ENCODE measurements around the gene NET1.

The NET1 gene, protein sequence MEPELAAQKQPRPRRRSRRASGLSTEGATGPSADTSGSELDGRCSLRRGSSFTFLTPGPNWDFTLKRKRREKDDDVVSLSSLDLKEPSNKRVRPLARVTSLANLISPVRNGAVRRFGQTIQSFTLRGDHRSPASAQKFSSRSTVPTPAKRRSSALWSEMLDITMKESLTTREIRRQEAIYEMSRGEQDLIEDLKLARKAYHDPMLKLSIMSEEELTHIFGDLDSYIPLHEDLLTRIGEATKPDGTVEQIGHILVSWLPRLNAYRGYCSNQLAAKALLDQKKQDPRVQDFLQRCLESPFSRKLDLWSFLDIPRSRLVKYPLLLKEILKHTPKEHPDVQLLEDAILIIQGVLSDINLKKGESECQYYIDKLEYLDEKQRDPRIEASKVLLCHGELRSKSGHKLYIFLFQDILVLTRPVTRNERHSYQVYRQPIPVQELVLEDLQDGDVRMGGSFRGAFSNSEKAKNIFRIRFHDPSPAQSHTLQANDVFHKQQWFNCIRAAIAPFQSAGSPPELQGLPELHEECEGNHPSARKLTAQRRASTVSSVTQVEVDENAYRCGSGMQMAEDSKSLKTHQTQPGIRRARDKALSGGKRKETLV

GRCh38 chr10:5412277-5412941 lies at the start of gene NET1:
NET1 (plus strand) TSS chr10:5412557; CDS start chr10:5412693, 136 bp downstream.
- no peak for DNase-seq (ENCODE audit: low read depth, low spot score)
- Histone ChIP-seq H3K4me3 (peak within 1 kb of the TSS; percentile 80), H3K9me3 (ENCODE audit: low read depth, low read length) (no peaks in the 10 kb centered on the region), H3K36me3 (ENCODE audit: insufficient read depth, low read length) (no peaks in the 10 kb centered on the region), H3K9ac (ENCODE audit: insufficient read length) (peak within 1 kb of the TSS; percentile 71), H3K27ac (no peak within 1 kb of the TSS)
- no peak for TF ChIP-seq EZH2 (IDR thresholded peaks at IDR 0.05)
- TF ChIP-seq POLR2AphosphoS5 (IDR thresholded peaks at IDR 0.05; ENCODE audit: borderline replicate concordance, low read depth, low read length) = peak; percentile 54; the same call in 1 of the 2 replicates

- DNase-seq (ENCODE audit: low read depth, low spot score) = no peak
- TF ChIP-seq EZH2 (IDR thresholded peaks at IDR 0.05) = no peak
- TF ChIP-seq FOXP2 (optimal IDR thresholded peaks at IDR 0.05; ENCODE audit: control extremely low read depth, extremely low read length, insufficient read depth) = no peak
- Histone ChIP-seq H3K9me3 (ENCODE audit: low read depth, low read length) (no peaks in the 10 kb centered on the region), H3K36me3 (ENCODE audit: insufficient read depth, low read length) (no peaks in the 10 kb centered on the region), H3K4me3 (no peak overlapping the region), H3K27ac (no peak overlapping the region), H3K9ac (ENCODE audit: insufficient read length) (no peak overlapping the region)
Observed at GRCh38 chr10:5362873-5363272, 49.5 kb upstream of the NET1 start.

DNA sequence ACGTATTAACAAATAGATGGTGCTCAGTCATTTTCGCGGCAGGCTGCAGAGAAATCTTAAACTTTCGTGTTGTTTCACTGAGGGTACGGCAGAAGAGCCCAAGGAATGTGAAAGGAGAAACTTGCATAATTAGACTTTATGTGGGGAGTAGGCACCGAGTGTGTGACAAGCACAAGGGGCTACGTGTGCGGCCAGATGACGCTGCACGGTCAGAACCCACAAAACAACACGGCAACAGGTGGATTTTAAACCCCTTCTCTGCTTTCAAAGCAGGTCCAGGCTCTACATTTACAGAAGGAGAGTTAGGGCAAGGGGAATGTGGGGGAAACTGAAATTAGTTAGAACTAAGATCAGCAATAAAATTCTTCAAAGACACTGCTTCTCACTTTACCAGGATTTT lies 48.0 kb upstream of the NET1 start:
- TF ChIP-seq FOXP2 (optimal IDR thresholded peaks at IDR 0.05; ENCODE audit: control extremely low read depth, extremely low read length, insufficient read depth) (no peak), EZH2 (IDR thresholded peaks at IDR 0.05) (no peak), POLR2AphosphoS5 (IDR thresholded peaks at IDR 0.05; ENCODE audit: borderline replicate concordance, low read depth, low read length) (no peak)
- Histone ChIP-seq H3K4me3 (no peak overlapping the region), H3K27ac (no peak overlapping the region), H3K9me3 (ENCODE audit: low read depth, low read length) (no peaks in the 10 kb centered on the region), H3K36me3 (ENCODE audit: insufficient read depth, low read length) (no peaks in the 10 kb centered on the region), H3K9ac (ENCODE audit: insufficient read length) (no peak overlapping the region)
- DNase-seq (ENCODE audit: low read depth, low spot score) = no peak

- Histone ChIP-seq H3K4me3 (no peak within 1 kb of the TSS), H3K9ac (ENCODE audit: insufficient read length) (no peak within 1 kb of the TSS), H3K9me3 (ENCODE audit: low read depth, low read length) (no peaks in the 10 kb centered on the region), H3K36me3 (ENCODE audit: insufficient read depth, low read length) (no peaks in the 10 kb centered on the region), H3K27ac (no peak within 1 kb of the TSS)
- TF ChIP-seq EZH2 (IDR thresholded peaks at IDR 0.05) = no peak
- TF ChIP-seq POLR2AphosphoS5 (IDR thresholded peaks at IDR 0.05; ENCODE audit: borderline replicate concordance, low read depth, low read length) = no peak
- TF ChIP-seq FOXP2 (optimal IDR thresholded peaks at IDR 0.05; ENCODE audit: control extremely low read depth, extremely low read length, insufficient read depth) = no peak
- no peak for DNase-seq (ENCODE audit: low read depth, low spot score)
Observed at GRCh38 chr10:5364890-5365338, 47.4 kb upstream of the NET1 start, which contains the start of gene UCN3. UCN3 (plus strand) TSS chr10:5364966; CDS start chr10:5373721, 8,755 bp downstream.

GRCh38 chr10:5365928-5366327 lies 46.4 kb upstream of the NET1 start:
- TF ChIP-seq POLR2AphosphoS5 (IDR thresholded peaks at IDR 0.05; ENCODE audit: borderline replicate concordance, low read depth, low read length) (no peak), EZH2 (IDR thresholded peaks at IDR 0.05) (no peak), FOXP2 (optimal IDR thresholded peaks at IDR 0.05; ENCODE audit: control extremely low read depth, extremely low read length, insufficient read depth) (no peak)
- Histone ChIP-seq H3K36me3 (ENCODE audit: insufficient read depth, low read length) (no peaks in the 10 kb centered on the region), H3K9ac (ENCODE audit: insufficient read length) (no peak overlapping the region), H3K27ac (no peak overlapping the region), H3K4me3 (no peak overlapping the region), H3K9me3 (ENCODE audit: low read depth, low read length) (no peaks in the 10 kb centered on the region)
- DNase-seq (ENCODE audit: low read depth, low spot score) = no peak

DNA sequence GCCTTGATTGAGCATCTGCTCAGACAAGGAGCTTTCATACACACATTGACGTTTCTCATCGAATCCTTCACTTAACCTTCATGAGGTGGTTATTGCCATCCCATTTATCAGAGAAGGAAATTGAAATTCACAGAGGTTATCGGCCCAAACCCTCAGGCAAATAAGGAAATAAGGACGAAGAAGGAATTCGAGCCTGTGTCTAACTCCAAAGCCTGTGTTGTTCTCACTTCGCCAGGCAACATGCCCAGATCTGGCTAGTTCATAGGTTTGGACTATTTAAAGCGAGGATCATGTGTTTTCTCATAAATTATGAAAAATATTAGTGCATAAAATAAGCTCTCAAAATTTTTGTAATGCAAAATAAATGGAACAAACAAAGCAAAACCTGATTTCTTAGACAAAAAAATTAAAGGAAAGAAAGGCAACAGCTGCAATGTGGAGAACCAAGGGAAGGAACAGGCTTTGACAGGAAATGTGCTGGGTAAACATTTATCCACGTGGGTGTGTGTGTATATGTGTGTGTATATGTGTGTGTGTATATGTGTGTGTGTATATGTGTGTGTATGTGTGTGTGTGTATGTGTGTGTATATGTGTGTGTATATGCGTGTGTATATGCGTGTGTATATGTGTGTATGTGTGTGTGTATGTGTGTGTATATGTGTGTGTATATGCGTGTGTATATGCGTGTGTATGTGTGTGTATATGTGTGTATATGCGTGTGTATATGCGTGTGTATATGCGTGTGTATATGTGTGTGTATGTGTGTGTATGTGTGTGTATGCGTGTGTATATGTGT lies 42.8 kb upstream of the NET1 start:
- no peak overlapping the region for H3K4me3 ChIP-seq
- TF ChIP-seq EZH2 (IDR thresholded peaks at IDR 0.05) (no peak), POLR2AphosphoS5 (IDR thresholded peaks at IDR 0.05; ENCODE audit: borderline replicate concordance, low read depth, low read length) (no peak), FOXP2 (optimal IDR thresholded peaks at IDR 0.05; ENCODE audit: control extremely low read depth, extremely low read length, insufficient read depth) (no peak)
- no peaks in the 10 kb centered on the region for H3K9me3 ChIP-seq (ENCODE audit: low read depth, low read length)
- H3K36me3 ChIP-seq (ENCODE audit: insufficient read depth, low read length) = no peaks in the 10 kb centered on the region
- no peak overlapping the region for H3K9ac ChIP-seq (ENCODE audit: insufficient read length)
- no peak for DNase-seq (ENCODE audit: low read depth, low spot score)
- H3K27ac ChIP-seq = no peak overlapping the region

DNA sequence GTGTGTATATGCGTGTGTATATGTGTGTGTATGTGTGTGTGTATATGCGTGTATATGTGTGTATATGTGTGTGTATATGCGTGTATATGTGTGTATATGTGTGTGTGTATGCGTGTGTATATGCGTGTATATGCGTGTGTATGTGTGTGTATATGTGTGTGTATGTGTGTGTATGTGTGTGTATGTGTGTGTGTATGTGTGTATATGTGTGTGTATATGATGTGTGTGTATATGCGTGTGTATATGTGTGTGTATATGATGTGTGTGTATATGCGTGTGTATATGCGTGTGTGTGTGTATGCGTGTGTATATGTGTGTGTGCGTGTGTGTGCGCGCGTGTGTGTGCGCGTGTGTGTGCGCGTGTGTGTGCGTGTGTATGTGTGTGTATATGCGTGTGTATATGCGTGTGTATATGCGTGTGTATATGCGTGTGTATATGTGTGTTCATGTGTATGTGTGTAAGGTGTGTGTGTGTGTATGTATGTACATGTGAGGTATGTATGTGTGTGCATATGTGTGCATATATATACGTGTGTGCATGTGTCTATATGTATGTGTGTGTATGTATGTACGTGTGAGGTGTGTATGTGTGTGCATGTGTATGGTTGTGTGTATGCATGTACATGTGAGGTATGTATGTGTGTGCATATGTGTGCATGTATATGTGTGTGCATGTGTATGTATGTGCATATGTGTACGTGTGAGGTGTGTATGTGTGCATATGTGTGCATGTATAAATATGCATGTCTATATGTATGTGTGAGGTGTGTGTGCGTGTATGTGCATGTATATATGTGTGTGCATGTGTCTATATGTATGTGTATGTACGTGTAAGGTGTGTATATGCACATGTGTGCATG lies 41.6 kb upstream of the NET1 start:
- TF ChIP-seq FOXP2 (optimal IDR thresholded peaks at IDR 0.05; ENCODE audit: control extremely low read depth, extremely low read length, insufficient read depth) = no peak
- TF ChIP-seq EZH2 (IDR thresholded peaks at IDR 0.05) = no peak
- TF ChIP-seq POLR2AphosphoS5 (IDR thresholded peaks at IDR 0.05; ENCODE audit: borderline replicate concordance, low read depth, low read length) = no peak
- DNase-seq (ENCODE audit: low read depth, low spot score) = no peak
- Histone ChIP-seq H3K9ac (ENCODE audit: insufficient read length) (no peak overlapping the region), H3K36me3 (ENCODE audit: insufficient read depth, low read length) (no peaks in the 10 kb centered on the region), H3K9me3 (ENCODE audit: low read depth, low read length) (no peaks in the 10 kb centered on the region), H3K4me3 (no peak overlapping the region), H3K27ac (no peak overlapping the region)
